Anterior cingulate cortex (tissue), 58 donors: ENCODE data around the gene TUBA8.
A peak's percentile ranks its signal among the peaks of the same experiment; 100 is the strongest.
"Not testable (repeated sequence)": the region's sequence is repeated elsewhere in the genome, so short reads cannot be mapped to it uniquely, and the experiment has no call there.

Experiments
- DNase-seq, 58 donors: peaks; one replicate each; lab custom pipeline; 2025; lab: John Stamatoyannopoulos, UW

Gene TUBA8

GRCh38 chr22:18101536-18101935 lies 9.1 kb upstream of the TUBA8 start:
- DNase-seq, result no peak

- no peak for DNase-seq
Measured at GRCh38 chr22:18103527-18104269, 6.9 kb upstream of the TUBA8 start.

- DNase-seq, result no peak
Measured at GRCh38 chr22:18104566-18104965, 6.0 kb upstream of the TUBA8 start.

GRCh38 chr22:18105981-18106380 lies 4.6 kb upstream of the TUBA8 start:
- DNase-seq, result not testable (repeated sequence)

- not testable (repeated sequence) for DNase-seq
Measured at GRCh38 chr22:18106550-18107341, 3.9 kb upstream of the TUBA8 start.

GRCh38 chr22:18108187-18108586 lies 2.4 kb upstream of the TUBA8 start:
- DNase-seq, result no peak

- peak in 2 of 58 donors; percentile 7 to 47 for DNase-seq
Measured at GRCh38 chr22:18109410-18110193, 1.0 kb upstream of the TUBA8 start.

GRCh38 chr22:18110954-18111758 lies 547 bp downstream of the TUBA8 start:
- no peak for DNase-seq

- DNase-seq, result no peak
Measured at GRCh38 chr22:18111759-18112330, 1.2 kb downstream of the TUBA8 start.

- no peak for DNase-seq
Measured at GRCh38 chr22:18112440-18112839, 1.8 kb downstream of the TUBA8 start.

GRCh38 chr22:18113680-18114394 lies 3.2 kb downstream of the TUBA8 start:
- no peak for DNase-seq

- DNase-seq, result no peak
Measured at GRCh38 chr22:18114495-18114894, 3.9 kb downstream of the TUBA8 start.

- no peak for DNase-seq
Measured at GRCh38 chr22:18114976-18115652, 4.5 kb downstream of the TUBA8 start.

- DNase-seq, result no peak
Measured at GRCh38 chr22:18115906-18116371, 5.3 kb downstream of the TUBA8 start.

- DNase-seq, result no peak
Measured at GRCh38 chr22:18116634-18117033, 6.0 kb downstream of the TUBA8 start.

GRCh38 chr22:18118345-18118915 lies 7.8 kb downstream of the TUBA8 start:
- no peak for DNase-seq

- DNase-seq, result no peak
Measured at GRCh38 chr22:18119409-18120110, 9.0 kb downstream of the TUBA8 start.
